GOT3 (cell line): ENCODE measurements around the gene PITPNM3.

Experiments
- DNase-seq: peaks from one replicate; lab custom pipeline; 2025; ENCODE audit warnings: mixed read lengths; lab: John Stamatoyannopoulos, UW

Gene PITPNM3

DNA sequence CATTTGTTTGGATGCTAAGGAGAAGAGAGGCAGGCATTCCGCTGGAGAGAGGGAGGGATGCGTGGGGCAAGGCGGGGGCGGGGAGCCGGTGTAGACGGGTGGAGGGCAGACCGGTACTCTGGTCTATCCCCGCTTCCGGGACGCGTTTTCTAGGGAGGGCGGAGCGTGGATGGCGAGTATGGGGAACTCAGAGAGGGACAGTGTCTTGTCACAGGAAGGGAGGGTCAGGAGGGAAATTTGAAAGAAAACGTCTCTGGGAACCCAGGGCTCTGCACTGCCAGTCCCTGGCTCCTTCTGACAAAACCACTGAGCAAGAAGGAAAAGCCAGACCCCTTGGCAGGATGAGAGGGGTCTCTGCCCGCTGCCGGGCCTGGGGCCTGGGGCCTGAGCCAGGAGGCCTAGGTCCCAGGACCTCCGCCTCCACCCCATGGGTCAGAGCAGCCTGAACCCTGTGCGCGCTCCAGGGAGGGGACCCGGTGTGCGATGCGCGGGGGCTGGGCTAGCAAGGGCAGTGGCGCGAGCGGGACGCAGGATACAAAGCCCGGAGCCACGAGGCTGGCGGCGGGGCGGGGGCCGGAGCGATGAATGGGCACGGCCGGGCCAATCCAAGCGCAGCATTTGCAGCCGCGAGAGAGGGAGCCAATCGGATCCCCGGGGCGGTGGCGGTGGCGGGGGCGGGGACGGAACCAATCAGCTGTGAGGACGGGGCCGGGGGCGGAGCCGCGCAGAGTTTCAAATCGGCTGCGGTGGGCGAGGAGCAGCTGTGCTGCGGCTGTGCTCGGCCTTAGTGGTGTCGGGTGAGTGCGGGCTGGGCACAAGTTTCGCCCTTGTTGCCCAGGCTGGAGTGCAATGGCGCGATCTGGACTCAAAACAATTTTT is 112.4 kb downstream of the PITPNM3 start, which contains the start of gene PIMREG:
Gene PIMREG, plus strand, starts transcription at position 764 of the 879 bp plus-strand sequence. CDS start 656 bp downstream, outside the sequence.
- DNase-seq = peak; percentile 88

DNA sequence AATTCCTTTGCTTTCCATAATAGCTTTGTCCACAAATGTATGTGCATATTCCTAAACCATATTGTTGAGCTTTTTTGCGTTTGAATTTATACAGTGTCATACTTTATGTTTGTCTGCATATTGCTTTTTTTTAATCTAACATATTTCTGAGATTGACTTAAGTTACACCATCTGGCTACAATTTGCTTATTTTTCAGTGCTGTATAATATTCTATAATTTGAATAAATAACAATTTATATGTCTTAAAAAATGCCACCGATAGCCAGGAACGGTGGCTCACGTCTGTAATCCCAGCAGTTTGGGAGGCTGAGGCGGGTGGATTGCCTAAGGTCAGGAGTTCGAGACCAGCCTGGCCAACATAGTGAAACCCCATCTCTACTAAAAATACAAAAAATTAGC is 113.6 kb downstream of the PITPNM3 start:
- no peak for DNase-seq

DNA sequence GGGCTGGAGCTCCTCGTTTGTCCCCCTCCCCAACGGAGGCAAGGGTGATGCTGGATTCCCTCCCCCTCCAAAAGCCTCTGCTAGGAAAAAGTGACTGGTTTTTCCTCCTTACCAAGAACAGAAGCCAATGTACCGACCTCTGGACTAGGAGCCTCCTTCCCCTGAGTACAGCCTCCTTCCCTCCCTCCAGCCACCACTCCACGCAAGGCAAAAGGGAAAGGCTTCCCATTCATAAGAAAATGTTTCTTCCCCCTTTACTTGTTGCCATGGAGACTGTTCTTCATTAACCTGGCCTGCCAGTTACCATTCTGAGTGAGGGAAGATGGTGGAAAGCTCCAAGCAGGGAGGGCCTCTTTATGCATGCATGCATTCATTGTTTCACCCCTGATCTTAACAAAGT is 116.4 kb downstream of the PITPNM3 start:
- no peak for DNase-seq

DNA sequence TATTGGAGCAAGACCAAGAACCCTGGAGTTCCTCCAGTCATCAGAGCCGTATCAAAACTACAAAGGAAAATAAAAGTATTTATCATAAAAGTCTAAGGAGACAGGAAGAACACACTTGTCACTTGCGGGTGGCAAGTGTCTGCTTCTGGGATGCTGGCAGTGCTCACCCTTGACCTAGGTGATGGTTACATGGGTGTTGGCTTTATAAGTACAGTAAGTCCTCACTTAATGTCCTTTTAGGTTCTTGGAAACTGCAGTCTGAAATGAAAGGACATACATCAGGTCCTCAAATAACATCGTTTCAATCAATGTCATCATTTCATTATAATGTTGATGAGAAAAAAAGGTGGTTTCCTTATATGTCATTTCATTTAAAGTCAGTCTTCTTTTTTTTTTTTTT is 118.4 kb downstream of the PITPNM3 start:
- DNase-seq = no peak

- no peak for DNase-seq
Observed at GRCh38 chr17:6437466-6437865, 118.9 kb downstream of the PITPNM3 start.

- DNase-seq = no peak
Observed at GRCh38 chr17:6435968-6436367, 120.4 kb downstream of the PITPNM3 start.

DNA sequence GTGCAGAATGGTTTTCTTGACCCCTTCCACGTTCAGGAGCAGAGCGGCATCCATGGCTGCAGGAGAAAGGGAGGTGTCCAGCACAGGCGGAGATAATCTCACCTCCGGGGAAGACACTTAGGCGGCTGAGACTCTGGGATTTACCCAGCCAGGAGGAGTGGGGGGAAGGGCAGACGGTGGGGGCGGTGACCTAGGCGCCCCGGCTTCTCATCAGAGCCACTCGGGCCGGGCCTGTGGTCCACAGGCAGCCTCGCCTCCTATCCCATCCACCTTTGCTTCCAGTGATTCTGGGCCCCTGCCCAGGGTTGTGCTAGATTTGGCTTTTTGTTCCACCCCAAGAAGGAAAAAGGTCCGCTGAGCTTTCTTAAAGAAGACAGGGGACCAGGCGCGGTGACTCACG is 121.3 kb downstream of the PITPNM3 start, which contains the start of gene AIPL1:
Gene AIPL1, minus strand, starts transcription at position 71 of the 400 bp plus-strand sequence. Its CDS starts 17 bp downstream, at position 54.
- no peak for DNase-seq

- no peak for DNase-seq
Observed at GRCh38 chr17:6430769-6431168, 125.6 kb downstream of the PITPNM3 start.

- DNase-seq = no peak
Observed at GRCh38 chr17:6429266-6429665, 127.1 kb downstream of the PITPNM3 start.

GRCh38 chr17:6428207-6428965 is 128.0 kb downstream of the PITPNM3 start:
- DNase-seq = no peak

DNA sequence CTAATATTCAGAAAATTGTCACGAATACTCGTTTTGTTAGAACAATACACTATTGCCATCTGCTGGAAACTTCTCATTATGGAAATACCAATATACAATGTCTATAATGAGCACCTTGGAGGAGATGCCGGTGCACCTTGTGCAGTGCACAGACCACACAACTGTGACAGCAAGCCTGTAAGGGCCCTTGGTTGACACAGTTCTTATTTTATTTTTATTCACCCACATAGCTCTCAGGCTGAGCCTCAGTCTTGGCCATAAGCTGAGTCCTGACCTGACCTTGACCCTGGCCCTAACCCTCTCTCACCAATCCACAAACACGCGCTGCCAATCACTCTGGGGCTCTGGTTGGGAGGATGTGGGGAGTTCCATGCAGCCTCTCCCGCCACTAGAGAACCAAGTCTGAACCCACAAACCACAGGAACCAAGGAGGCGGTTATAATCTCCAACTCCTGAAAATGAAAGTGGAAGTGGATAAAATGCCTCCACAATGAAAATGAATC is 129.0 kb downstream of the PITPNM3 start:
- DNase-seq = no peak

DNA sequence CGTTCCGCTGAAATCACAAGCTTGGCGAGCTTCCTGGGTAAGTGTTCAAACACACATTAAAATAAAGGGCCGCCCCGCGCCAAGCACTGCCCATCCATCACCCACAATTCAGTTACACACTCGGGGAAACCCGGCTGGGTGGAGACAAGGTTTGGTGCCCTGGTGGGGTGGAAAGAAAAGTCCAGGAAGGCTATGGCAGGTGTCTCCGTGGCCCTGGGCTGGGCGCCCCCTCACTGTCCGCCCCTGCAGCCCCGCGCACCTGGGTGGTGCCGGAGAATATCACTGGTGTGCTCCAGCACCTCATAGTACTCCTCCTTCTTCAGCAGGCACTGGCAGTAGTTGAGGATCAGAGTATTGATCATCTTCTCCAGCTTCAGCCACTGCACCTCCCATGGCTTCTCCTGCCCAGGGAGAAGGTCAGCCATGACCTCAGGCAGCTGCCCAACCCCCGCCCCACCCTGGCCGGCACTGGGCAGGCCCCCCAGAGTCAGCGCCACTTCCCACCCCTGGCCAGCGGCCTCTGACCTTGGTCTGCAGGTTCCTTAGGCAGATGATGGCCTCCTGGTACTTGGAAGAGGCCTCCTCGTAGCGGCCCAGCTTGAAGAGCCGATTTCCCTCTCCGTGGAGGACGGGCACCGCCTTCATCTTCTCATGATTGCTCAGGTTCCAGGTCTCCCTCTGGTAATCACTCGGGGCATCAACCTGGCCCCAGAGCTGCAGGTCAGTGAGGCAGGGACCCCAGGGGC is 129.8 kb downstream of the PITPNM3 start:
- DNase-seq = no peak

- no peak for DNase-seq
Observed at GRCh38 chr17:6425407-6425806, 130.9 kb downstream of the PITPNM3 start.

DNA sequence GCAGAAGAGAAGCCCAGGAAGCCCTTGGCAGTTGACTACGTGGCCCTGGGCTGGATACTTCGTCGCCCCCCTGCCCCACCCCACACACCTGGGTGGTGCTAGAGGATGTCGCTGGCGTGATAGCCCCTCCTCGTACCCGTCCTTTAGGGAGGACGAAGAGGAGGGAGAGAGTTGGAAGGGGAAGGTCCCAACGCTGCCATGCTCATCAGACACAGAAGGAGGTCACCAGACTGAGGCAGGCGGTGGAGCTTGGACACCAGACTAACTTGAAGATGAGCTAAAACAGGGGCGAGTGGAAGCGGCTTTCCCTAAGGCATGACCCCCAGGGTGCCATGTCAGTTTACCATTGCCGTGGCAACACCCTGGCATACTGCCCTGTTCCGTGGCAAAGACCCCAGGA is 132.4 kb downstream of the PITPNM3 start:
- no peak for DNase-seq

DNA sequence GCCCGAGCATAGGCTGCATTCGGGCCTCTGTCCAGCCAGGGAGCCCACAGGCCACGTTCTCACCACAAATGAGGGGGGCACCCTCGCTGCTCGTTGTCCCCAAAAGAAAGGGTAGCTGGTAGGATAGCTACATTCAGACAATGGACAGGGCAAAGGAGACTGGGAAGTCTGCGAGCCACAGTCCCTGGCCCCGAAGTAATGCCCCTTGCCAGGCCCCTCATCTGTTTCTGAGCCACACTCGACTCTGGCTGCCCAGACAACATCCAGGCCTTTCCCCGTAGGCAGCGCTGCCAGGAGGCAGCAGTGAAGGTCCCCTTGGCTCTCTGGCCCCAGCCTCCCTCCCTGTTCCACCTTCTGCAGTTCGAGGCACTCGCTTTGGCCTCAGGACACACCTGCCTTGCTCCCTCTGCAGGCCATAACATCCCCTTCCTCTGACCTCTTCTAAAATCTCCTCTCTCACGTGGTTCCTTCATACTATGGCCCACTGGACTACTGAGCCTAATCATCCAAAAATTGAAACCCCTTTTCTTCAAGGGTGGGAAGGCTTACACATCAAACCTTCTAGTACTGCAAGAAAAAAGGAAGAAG is 133.6 kb downstream of the PITPNM3 start:
- no peak for DNase-seq

GRCh38 chr17:6421700-6422604 is 134.4 kb downstream of the PITPNM3 start:
- peak; percentile 44 for DNase-seq

DNA sequence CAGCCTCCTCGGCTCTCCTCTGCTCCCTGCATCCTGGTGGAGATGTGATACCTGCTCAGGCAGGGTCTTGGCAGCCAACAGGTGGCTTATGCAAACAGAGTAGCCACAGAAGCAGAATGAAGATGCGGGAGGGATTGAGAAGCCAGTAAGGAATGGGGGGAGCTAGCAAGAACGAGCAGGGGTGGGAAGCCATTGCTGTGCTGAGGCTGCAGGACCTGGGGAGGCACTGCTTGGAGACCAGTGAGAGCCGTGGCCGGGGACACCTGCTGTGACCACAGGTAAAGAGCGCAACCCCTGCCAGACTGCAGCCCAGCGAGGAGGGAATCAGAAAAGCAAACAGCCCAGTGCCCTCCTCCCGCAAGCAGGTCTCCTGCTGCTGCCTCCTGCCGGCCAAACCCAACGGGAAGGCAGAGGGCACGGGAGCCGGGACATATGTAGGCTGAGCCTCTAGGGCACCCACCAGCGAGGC is 136.1 kb downstream of the PITPNM3 start:
- DNase-seq = no peak

GRCh38 chr17:6415616-6416015 is 140.7 kb downstream of the PITPNM3 start:
- no peak for DNase-seq

DNA sequence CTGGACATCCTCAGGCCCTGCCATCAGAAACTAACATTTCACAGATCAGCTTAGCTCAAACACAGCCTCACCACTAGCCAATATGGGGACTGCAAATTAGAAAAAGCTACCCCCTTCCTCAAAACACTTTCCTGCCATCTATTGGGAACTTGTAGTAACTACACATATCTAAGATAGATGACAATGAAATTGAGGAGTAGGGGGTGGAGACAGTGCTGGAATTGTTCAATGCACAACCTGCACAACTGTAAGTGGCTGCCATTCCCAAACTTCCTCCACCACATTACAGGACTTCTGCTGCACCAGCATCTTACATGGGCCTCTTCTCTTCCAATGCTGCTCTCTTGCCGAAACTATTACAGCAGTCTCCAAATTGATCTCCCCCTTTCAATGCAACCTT is 143.3 kb downstream of the PITPNM3 start:
- no peak for DNase-seq

GRCh38 chr17:6408735-6409134 is 147.6 kb downstream of the PITPNM3 start:
- no peak for DNase-seq
